GM21381 (cell line): ENCODE results near the gene HGS.

Experiments
- ATAC-seq: cut with Tn5 transposase; IDR thresholded peaks from one replicate; pipeline ENCODE4 v1.9.1; 2021; ENCODE audit warnings: mild to moderate bottlenecking, moderate library complexity; ENCODE audit not compliant: unreplicated experiment

Gene HGS

GRCh38 chr17:81683584-81684441 lies at the start of gene HGS, which contains the start of gene ARL16:
TSS of gene HGS (plus strand) at chr17:81684011. CDS start at chr17:81684067, 56 bp downstream.
TSS of gene ARL16 (minus strand) at chr17:81683797. CDS start at chr17:81683753, 44 bp downstream.
- peak; percentile 93 for ATAC-seq

- ATAC-seq, result no peak
Measured at GRCh38 chr17:81635431-81635830, 48.4 kb upstream of the HGS start.

GRCh38 chr17:81635973-81636504 lies 47.8 kb upstream of the HGS start:
- ATAC-seq, result no peak

GRCh38 chr17:81636505-81637288 lies 47.1 kb upstream of the HGS start, which contains the start of the genes NPLOC4 and TSPAN10:
TSS of gene NPLOC4 (minus strand) at chr17:81637112. CDS start at chr17:81636930, 182 bp downstream.
TSS of gene TSPAN10 (plus strand) at chr17:81637196. CDS start at chr17:81642413, 5,217 bp downstream.
- peak; percentile 77 for ATAC-seq

GRCh38 chr17:81638683-81639082 lies 45.1 kb upstream of the HGS start:
- no peak for ATAC-seq

GRCh38 chr17:81640011-81640410 lies 43.8 kb upstream of the HGS start:
- ATAC-seq, result no peak

- ATAC-seq, result no peak
Measured at GRCh38 chr17:81641825-81642489, 41.9 kb upstream of the HGS start.

- ATAC-seq, result no peak
Measured at GRCh38 chr17:81644496-81644895, 39.3 kb upstream of the HGS start.

GRCh38 chr17:81644976-81645952 lies 38.5 kb upstream of the HGS start:
- no peak for ATAC-seq

- ATAC-seq, result no peak
Measured at GRCh38 chr17:81646869-81647600, 36.8 kb upstream of the HGS start.

- no peak for ATAC-seq
Measured at GRCh38 chr17:81647640-81648012, 36.2 kb upstream of the HGS start.

- ATAC-seq, result no peak
Measured at GRCh38 chr17:81648013-81648706, 35.7 kb upstream of the HGS start.

- ATAC-seq, result no peak
Measured at GRCh38 chr17:81648707-81649085, 35.1 kb upstream of the HGS start.

- no peak for ATAC-seq
Measured at GRCh38 chr17:81650951-81651350, 32.9 kb upstream of the HGS start.

GRCh38 chr17:81651692-81652091 lies 32.1 kb upstream of the HGS start:
- no peak for ATAC-seq

- ATAC-seq, result no peak
Measured at GRCh38 chr17:81652906-81653771, 30.7 kb upstream of the HGS start.

GRCh38 chr17:81655378-81656117 lies 28.3 kb upstream of the HGS start:
- ATAC-seq, result no peak
